Measurements from ENCODE around the gene CXCR4. TPM values are rescaled to one million over a fixed set of nuclear protein-coding genes. Genes with fewer than 3 reads are reported as not detected.

Gene CXCR4
- total RNA-seq, 1 experiment from 2014 or later, result 1.3 TPM

DNA sequence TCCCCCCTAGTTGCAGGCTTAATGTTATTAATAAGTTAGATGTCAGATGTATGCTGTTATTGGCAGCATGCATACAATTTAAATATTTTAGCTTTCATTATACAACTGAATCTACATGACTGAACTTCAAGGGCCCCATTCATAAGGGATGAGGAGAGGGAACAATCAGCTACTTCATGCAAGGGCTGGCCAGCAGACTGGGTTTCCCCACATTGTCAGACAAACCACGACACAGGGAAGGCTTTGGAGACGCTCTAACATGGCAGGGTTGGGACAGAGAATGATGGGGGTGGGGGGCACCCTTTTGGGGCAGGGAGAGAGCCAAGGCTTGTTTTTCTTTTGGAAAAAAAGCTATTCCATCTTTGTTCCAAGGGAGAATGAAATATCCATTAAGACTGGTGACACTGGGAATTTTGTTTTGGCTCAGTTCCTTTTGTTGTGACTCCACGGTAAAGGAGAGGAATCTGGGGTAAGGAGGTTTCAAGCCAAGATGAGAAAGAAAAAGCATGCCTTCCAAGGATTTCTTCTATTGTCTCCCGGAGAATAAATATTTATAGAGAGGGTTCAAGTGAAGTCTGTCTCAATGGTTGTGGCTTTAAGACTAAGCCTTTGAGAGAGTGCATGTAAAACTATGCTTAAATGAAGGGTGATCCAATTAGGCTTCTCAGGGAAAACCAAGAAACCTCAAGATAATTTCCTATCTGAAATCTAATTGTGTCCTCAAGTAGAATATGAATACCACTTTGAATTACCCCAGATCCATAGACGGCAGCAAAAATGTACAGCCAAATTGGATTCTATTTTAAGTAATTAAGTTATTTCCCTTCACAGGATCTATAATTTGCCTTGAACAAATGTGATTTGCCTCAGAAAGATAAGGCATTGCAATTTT lies 5.4 kb downstream of the CXCR4 start:
- H3K27me3 Mint-ChIP-seq (ENCODE audit: low read depth), result peaks cover 38% of the 10 kb centered on the region
- TF ChIP-seq TEAD1 (CRISPR knock-in tag; IDR thresholded peaks at IDR 0.05) (no peak), RORB (CRISPR knock-in tag; IDR thresholded peaks at IDR 0.05) (no peak)
- ATAC-seq (no peak), DNase-seq (ENCODE audit: low spot score) (no peak)
- H3K36me3 Mint-ChIP-seq, result peaks cover 5% of the 10 kb centered on the region
- no peak overlapping the region for H3K4me3 Mint-ChIP-seq
- ChIA-PET POLR2A (no interaction called here), CTCF (no interaction called here)
- no peaks in the 10 kb centered on the region for H3K9me3 Mint-ChIP-seq
- no peak overlapping the region for H3K27ac Mint-ChIP-seq
- peaks cover 14% of the 10 kb centered on the region for H3K4me1 Mint-ChIP-seq

DNA sequence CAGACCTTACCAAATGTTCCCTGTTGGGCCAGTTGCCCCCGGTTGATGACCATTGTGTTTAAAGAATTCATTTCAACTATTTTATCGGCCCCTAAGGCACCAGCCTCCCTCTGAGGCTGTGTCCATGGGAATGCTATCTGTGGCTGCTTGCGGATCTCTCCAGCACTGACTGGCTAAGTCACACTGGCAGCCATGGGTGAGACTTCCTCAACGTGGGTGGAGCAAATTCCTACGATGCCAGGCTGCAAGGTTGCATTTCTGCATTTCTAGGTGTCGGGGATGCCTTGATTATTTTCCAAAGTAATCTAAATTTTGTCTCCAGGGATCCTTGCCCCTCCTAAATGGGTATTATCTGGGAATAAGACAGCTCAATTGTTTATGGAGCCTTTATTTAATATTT lies 6.2 kb downstream of the CXCR4 start:
- Mint-ChIP-seq H3K4me1 (peaks cover 14% of the 10 kb centered on the region), H3K4me3 (no peak overlapping the region), H3K27me3 (ENCODE audit: low read depth) (peaks cover 29% of the 10 kb centered on the region), H3K9me3 (no peaks in the 10 kb centered on the region), H3K36me3 (peaks cover 5% of the 10 kb centered on the region), H3K27ac (no peak overlapping the region)
- ChIA-PET POLR2A (no interaction called here), CTCF (no interaction called here)
- TF ChIP-seq ATF1 (CRISPR knock-in tag; IDR thresholded peaks at IDR 0.05) (no peak), GRHL2 (CRISPR knock-in tag; IDR thresholded peaks at IDR 0.05; ENCODE audit: insufficient replicate concordance, severe bottlenecking) (no peak), ELF4 (CRISPR knock-in tag; IDR thresholded peaks at IDR 0.05; ENCODE audit: low read depth) (no peak)
- TF ChIP-seq, protein P1, sequence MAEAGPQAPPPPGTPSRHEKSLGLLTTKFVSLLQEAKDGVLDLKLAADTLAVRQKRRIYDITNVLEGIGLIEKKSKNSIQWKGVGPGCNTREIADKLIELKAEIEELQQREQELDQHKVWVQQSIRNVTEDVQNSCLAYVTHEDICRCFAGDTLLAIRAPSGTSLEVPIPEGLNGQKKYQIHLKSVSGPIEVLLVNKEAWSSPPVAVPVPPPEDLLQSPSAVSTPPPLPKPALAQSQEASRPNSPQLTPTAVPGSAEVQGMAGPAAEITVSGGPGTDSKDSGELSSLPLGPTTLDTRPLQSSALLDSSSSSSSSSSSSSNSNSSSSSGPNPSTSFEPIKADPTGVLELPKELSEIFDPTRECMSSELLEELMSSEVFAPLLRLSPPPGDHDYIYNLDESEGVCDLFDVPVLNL (CRISPR knock-in tag; IDR thresholded peaks at IDR 0.05; ENCODE audit: borderline replicate concordance, low read depth), result no peak
- DNase-seq (ENCODE audit: low spot score), result no peak
- ATAC-seq, result no peak

DNA sequence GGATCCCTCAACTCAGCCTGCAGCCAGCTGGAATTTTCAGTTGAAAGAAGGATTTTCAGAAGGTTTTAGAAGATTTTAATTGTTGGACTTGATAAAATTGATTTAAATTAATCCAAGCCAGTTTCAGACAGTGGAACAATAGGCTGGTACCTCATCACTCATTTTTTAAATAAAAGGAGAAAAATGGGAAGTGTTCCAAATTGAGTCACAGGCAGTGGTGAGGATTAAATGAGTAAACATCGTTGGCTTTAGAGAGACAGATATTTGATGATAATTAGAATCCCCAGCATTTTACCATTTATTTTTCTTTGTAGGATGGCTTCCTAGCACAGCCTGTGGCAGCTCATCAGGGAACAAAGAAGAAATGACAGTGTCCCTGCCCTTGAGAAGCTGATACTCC lies 7.4 kb downstream of the CXCR4 start:
- peaks cover 5% of the 10 kb centered on the region for H3K36me3 Mint-ChIP-seq
- peaks cover 17% of the 10 kb centered on the region for H3K27me3 Mint-ChIP-seq (ENCODE audit: low read depth)
- ATAC-seq (no peak), DNase-seq (ENCODE audit: low spot score) (no peak)
- no peak overlapping the region for H3K4me3 Mint-ChIP-seq
- POLR2A ChIA-PET, result no interaction called here
- no peak for TF ChIP-seq ZNF263 (CRISPR knock-in tag; IDR thresholded peaks at IDR 0.05; ENCODE audit: low read depth)
- no peak for TF ChIP-seq ETV6 (CRISPR knock-in tag; IDR thresholded peaks at IDR 0.05)
- TF ChIP-seq MYBL2 (CRISPR knock-in tag; IDR thresholded peaks at IDR 0.05), result no peak
- TF ChIP-seq IRF2 (CRISPR knock-in tag; IDR thresholded peaks at IDR 0.05; ENCODE audit: borderline replicate concordance, low read depth), result no peak
- no peak for TF ChIP-seq NR3C1 (CRISPR knock-in tag; conservative IDR thresholded peaks at IDR 0.05; ENCODE audit: low read depth)
- no peak for TF ChIP-seq ZNF416 (CRISPR knock-in tag; IDR thresholded peaks at IDR 0.05)
- TF ChIP-seq, protein P2, sequence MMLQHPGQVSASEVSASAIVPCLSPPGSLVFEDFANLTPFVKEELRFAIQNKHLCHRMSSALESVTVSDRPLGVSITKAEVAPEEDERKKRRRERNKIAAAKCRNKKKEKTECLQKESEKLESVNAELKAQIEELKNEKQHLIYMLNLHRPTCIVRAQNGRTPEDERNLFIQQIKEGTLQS (CRISPR knock-in tag; conservative IDR thresholded peaks at IDR 0.05), result no peak
- CTCF ChIA-PET, result no interaction called here
- H3K9me3 Mint-ChIP-seq, result no peaks in the 10 kb centered on the region
- H3K4me1 Mint-ChIP-seq, result peaks cover 8% of the 10 kb centered on the region
- H3K27ac Mint-ChIP-seq, result no peak overlapping the region

DNA sequence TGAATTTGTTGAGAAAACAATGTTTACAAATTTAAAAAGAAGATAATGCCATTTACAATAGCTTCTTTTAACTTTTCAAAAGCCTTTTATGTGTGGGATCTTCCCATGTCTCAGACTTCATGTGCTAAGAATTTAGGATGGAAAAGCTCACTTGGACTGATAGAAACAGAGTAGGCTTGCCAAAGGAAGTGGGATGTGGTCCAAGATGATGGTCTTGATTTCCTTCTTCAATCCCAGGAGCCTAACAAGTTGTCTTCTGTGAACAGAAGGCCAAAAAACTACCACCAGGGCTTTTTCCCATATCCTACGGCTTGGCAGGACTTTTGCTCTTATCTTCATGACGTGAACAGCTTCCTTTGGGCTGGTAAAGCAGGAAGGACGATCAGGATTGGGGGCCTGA lies 9.5 kb downstream of the CXCR4 start:
- no peak for DNase-seq (ENCODE audit: low spot score)
- Mint-ChIP-seq H3K27me3 (ENCODE audit: low read depth) (no peaks in the 10 kb centered on the region), H3K9me3 (no peaks in the 10 kb centered on the region), H3K27ac (no peak overlapping the region), H3K4me1 (peaks cover 6% of the 10 kb centered on the region), H3K4me3 (no peak overlapping the region), H3K36me3 (no peaks in the 10 kb centered on the region)
- CTCF ChIA-PET, result interaction anchor here (1.6 to 1.7 kb wide), 2 partner anchors 111 to 276 kb away, joined by 3 to 9 read pairs; no protein-coding TSS in a partner anchor
- POLR2A ChIA-PET, result no interaction called here
- no peak for ATAC-seq
- TF ChIP-seq FOXK1 (CRISPR knock-in tag; IDR thresholded peaks at IDR 0.05) (no peak), ZNF416 (CRISPR knock-in tag; IDR thresholded peaks at IDR 0.05) (no peak), RORB (CRISPR knock-in tag; IDR thresholded peaks at IDR 0.05) (no peak), GRHL2 (CRISPR knock-in tag; IDR thresholded peaks at IDR 0.05; ENCODE audit: insufficient replicate concordance, severe bottlenecking) (no peak), NFYB (CRISPR knock-in tag; conservative IDR thresholded peaks at IDR 0.05; ENCODE audit: low read depth) (no peak), ZNF219 (CRISPR knock-in tag; IDR thresholded peaks at IDR 0.05; ENCODE audit: borderline replicate concordance) (no peak), ZNF121 (CRISPR knock-in tag; IDR thresholded peaks at IDR 0.05) (no peak), NFE2L1 (CRISPR knock-in tag; IDR thresholded peaks at IDR 0.05) (no peak), MXD4 (CRISPR knock-in tag; IDR thresholded peaks at IDR 0.05; ENCODE audit: borderline replicate concordance) (no peak)
- TF ChIP-seq, protein P3, sequence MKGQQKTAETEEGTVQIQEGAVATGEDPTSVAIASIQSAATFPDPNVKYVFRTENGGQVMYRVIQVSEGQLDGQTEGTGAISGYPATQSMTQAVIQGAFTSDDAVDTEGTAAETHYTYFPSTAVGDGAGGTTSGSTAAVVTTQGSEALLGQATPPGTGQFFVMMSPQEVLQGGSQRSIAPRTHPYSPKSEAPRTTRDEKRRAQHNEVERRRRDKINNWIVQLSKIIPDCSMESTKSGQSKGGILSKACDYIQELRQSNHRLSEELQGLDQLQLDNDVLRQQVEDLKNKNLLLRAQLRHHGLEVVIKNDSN (CRISPR knock-in tag; IDR thresholded peaks at IDR 0.05), result no peak
- TF ChIP-seq, protein P1 (CRISPR knock-in tag; IDR thresholded peaks at IDR 0.05; ENCODE audit: borderline replicate concordance, low read depth), result no peak
- TF ChIP-seq, protein P4, sequence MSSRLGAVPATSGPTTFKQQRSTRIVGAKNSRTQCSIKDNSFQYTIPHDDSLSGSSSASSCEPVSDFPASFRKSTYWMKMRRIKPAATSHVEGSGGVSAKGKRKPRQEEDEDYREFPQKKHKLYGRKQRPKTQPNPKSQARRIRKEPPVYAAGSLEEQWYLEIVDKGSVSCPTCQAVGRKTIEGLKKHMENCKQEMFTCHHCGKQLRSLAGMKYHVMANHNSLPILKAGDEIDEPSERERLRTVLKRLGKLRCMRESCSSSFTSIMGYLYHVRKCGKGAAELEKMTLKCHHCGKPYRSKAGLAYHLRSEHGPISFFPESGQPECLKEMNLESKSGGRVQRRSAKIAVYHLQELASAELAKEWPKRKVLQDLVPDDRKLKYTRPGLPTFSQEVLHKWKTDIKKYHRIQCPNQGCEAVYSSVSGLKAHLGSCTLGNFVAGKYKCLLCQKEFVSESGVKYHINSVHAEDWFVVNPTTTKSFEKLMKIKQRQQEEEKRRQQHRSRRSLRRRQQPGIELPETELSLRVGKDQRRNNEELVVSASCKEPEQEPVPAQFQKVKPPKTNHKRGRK (CRISPR knock-in tag; IDR thresholded peaks at IDR 0.05; ENCODE audit: borderline replicate concordance), result no peak
- TF ChIP-seq, protein P5, sequence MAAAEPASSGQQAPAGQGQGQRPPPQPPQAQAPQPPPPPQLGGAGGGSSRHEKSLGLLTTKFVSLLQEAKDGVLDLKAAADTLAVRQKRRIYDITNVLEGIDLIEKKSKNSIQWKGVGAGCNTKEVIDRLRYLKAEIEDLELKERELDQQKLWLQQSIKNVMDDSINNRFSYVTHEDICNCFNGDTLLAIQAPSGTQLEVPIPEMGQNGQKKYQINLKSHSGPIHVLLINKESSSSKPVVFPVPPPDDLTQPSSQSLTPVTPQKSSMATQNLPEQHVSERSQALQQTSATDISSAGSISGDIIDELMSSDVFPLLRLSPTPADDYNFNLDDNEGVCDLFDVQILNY (CRISPR knock-in tag; IDR thresholded peaks at IDR 0.05), result no peak

All from WTC11 (cell line).